GM13976 (cell line): ENCODE measurements around the gene LTA4H.

Source experiments
- DNase-seq: peaks from one replicate; pipeline ENCODE4 v3.0.0; 2012; ENCODE audit warnings: low spot score
- CTCF ChIP-seq: IDR thresholded peaks from 2 replicates; pipeline ENCODE4 v1.5.1; 2012; ENCODE audit warnings: borderline replicate concordance, mild to moderate bottlenecking; ENCODE audit not compliant: insufficient read depth; ENCODE audit errors: extremely low read depth, missing control alignments, control extremely low read depth
- in situ Hi-C: fragments of 300-500 bp; cut with MboI; formaldehyde crosslinking; loops from one replicate; pipeline ENCODE4 v1.12.0; 2022; ENCODE audit warnings: low sequenced_read_pairs, mixed read lengths, inconsistent platforms; ENCODE audit not compliant: unreplicated experiment

Gene LTA4H

DNA sequence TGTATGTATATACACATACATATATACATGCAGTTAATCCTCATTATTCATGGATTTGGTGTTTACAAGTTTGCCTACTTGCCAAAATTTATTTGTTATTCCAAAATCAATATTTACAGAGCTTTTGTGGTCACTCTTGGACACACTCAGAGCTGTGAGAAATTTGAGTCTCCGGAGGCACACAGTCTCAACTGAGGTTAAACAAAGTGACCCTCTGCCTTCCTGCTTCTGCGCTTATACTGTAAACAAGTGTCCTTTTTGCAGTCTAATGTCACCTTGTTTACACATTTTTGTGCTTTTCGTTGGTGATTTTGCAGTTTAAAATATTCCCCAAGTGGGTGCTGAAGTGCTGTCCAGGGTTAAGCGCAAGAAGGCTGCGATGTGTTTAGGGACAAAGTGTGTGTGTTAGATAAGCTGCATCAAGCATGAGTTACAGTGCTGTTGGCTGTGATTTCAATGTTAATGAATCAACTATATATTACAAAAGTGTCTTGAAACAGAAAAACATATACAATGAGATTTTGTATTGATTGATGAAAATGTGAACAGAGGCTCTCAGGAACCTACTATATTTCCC is 13.1 kb upstream of the LTA4H start:
- no peak for DNase-seq
- TF ChIP-seq CTCF = no peak
- in situ Hi-C loops = no loop called here

DNA sequence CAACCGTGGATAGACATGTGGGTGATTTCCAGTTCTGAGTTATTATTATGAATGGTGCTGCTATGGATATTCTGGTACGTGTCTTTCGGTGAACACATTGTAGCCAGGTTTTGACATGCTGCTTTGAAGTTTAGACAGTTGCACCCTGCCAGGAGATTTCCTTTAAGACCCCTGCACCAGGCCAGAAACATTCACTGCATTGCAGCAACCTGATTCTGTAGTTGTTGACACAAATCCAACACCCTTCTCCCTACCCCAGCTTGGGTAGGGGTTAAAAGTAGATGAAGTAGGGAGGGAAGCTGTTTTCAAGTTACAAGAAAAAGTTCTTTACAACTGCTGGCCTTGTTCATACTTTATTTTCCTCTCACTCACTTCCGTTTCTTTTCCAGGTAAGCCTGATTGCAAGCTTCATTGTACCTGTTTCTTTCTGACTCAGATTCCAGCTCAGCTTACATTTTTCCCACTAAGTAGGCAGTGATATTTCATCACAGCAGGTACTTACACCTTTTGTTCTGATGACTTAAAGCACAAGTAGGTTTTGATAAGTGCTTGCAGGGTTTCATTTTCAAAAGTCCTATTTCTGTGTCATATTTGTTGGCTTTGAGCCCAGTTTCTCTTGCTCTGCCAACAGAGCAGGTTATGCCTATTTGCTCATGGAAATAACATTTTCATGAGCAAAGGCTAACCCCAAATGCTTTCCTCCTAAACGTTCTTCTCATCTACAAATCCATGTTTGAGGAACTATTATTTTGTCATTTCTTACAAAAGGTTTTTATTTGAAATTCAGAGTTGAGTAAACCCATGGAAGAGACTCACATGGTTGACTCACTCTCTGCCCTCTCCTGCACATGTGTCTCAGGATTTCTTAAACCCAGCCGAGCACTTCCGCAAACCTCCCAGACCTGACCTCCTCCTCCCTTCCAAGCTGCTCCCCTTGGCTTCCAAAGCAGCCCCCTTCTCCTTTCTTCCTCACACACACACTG is 12.1 kb upstream of the LTA4H start:
- in situ Hi-C loops = no loop called here
- DNase-seq = no peak
- TF ChIP-seq CTCF = no peak

DNA sequence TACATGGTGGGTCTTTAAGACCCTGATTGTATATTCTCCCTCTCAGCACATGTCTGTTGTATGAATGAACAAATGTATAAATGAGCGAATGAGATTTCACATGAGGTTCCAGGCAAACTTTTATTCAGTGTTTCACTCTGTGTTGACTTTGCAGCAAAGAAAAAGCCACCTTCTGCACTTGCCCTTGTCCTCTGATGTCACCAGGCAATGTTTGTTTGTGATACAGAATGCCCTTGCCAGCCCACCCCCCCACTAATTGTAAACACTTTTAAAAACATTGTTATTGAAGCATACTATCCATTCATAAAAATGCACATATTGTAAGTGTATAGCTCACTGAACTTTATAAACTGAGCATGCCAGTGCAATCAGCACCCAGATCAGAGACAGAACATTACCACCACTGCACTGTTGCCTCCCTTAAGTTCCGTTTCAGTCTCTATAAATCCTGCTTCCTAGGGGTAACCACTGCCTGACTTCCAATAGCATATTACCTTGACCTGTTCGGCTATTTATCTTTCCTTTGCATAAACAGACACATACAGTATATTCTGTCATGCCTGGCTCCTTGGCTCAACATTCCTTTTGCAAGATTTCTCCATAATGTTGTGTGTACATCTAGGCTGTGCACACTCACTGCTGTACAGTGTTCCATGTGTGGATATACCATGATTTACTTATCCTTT is 11.3 kb upstream of the LTA4H start:
- in situ Hi-C loops = no loop called here
- no peak for TF ChIP-seq CTCF

DNA sequence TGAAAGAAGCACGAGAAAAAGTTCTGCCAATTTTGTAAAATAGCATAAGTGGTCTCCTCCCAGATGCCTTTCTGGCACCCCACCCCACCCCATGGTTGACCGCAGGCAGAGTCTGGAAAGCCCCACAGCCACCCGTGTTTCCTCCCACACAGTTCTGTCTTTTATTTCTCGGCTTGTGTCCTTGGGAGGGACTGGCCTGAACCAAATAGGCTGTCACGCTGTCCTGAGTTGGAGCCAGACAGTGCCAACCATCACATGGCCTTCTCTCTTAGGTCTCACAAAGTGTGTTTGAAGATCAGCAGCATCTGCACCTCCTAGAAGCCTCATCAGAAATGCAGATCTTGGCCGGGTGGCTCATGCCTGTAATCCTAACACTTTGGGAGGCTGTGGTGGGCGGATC is 10.2 kb upstream of the LTA4H start:
- no peak for TF ChIP-seq CTCF
- no peak for DNase-seq
- in situ Hi-C loops = no loop called here

More for the DNA sequence above, 11.3 kb upstream of the LTA4H start:
- DNase-seq = no peak

DNA sequence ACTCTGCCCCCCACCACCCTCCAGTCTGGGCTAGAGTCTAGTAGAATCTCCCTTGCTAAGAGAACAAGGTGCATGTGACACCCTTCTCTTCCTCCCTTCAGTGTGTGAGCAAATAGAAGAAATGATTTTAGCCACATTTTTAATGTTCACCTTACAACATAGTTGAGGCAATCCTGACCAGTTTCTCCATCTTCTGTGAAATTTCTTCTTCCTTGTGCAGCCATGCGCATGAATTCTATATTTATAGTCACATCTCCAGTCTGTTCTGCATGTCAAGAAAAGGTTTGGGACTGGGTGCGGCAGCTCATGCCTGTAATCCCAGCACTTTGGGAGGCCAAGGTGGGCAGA is 9.5 kb upstream of the LTA4H start:
- no peak for DNase-seq
- TF ChIP-seq CTCF = no peak
- in situ Hi-C loops = no loop called here

GRCh38 chr12:96044017-96044942 is 8.9 kb upstream of the LTA4H start:
- no peak for DNase-seq
- TF ChIP-seq CTCF = no peak
- in situ Hi-C loops = no loop called here
